Fibroblast of the aortic adventitia (primary cell): ENCODE data around the gene RIOK3. TPM values are rescaled to one million over a fixed set of nuclear protein-coding genes. Genes with fewer than 3 reads are reported as not detected.

Experiments
- DNase-seq: peaks from one replicate; pipeline ENCODE4 v3.0.0-alpha.2; 2010; ENCODE audit warnings: low read depth
- H3K4me3 ChIP-seq: 2 replicates; pipeline ENCODE4 v1.5.1; 2011; ENCODE audit warnings: low read depth, mild to moderate bottlenecking, control low read depth, low read length, moderate library complexity
- total RNA-seq: library from RNA; depleted of rRNA; stranded (reverse); fragments of >200 nt; gene quantifications from 2 replicates; pipeline ENCODE4 v1.2.3, GENCODE V29; 2012; ENCODE audit warnings: low replicate concordance
- TF ChIP-seq, protein P1 (sequence below): IDR thresholded peaks from 2 replicates; pipeline ENCODE4 v1.5.1; 2011; ENCODE audit warnings: mild to moderate bottlenecking, low read length, control low read depth, inconsistent platforms; ENCODE audit not compliant: insufficient read depth

RIOK3 gene
- total RNA-seq, 1 donor = 89.3 TPM

DNA sequence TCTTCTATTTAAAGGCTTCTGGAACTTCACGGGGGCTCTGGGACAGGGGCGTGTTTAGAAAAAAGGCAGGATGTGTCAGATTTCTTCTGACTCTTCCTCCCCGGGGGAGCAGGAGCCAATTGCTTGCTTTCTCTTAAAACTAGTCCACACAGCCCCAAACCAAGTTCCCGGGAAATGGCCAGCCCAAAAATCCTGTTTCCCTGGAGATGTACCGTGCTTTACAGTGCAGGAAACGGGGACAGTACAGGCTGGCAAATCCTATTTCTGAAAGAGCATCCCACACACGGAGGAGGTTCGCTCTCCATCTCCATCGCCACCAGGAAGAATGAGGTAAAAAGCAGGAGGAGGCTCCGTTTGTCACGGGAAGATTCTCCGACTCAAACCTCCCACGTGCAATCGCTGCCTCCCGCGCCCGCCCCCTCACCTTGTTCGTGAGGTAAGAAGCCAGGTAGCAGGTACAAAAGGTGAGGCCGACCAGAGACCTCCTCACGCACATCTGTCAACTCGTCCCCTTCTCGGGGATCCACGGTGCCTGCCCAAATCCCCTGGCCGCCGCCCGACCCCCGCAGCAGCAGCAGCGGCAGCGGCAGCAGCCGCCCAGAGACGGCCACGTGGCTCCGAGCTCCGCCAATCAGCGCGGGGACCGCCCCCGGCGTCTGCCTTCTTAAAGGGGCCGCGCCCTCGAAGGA, 15.6 kb upstream of the RIOK3 start:
- peak; percentile 63 for DNase-seq
- TF ChIP-seq, protein P1, sequence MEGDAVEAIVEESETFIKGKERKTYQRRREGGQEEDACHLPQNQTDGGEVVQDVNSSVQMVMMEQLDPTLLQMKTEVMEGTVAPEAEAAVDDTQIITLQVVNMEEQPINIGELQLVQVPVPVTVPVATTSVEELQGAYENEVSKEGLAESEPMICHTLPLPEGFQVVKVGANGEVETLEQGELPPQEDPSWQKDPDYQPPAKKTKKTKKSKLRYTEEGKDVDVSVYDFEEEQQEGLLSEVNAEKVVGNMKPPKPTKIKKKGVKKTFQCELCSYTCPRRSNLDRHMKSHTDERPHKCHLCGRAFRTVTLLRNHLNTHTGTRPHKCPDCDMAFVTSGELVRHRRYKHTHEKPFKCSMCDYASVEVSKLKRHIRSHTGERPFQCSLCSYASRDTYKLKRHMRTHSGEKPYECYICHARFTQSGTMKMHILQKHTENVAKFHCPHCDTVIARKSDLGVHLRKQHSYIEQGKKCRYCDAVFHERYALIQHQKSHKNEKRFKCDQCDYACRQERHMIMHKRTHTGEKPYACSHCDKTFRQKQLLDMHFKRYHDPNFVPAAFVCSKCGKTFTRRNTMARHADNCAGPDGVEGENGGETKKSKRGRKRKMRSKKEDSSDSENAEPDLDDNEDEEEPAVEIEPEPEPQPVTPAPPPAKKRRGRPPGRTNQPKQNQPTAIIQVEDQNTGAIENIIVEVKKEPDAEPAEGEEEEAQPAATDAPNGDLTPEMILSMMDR = no peak
- peak overlapping the region; percentile 98 for H3K4me3 ChIP-seq

DNA sequence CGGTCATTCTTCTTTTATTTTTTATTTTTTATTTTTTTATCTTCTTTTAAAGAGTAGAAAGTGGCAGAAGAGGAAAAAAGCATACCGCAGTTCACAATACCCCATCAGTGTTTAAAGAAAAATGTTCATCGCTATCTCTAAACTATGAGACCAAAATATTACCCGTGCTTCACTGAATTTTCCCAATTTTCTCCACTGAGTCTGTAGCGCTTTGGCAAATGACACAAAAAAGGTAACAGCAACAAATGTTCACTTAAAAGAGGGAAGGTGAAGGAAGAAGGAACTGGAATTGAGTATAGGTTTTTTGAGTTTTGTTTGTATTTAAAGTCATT, 15.1 kb upstream of the RIOK3 start:
- peak overlapping the region; percentile 59 for H3K4me3 ChIP-seq
- TF ChIP-seq, protein P1 = no peak
- DNase-seq = no peak

DNA sequence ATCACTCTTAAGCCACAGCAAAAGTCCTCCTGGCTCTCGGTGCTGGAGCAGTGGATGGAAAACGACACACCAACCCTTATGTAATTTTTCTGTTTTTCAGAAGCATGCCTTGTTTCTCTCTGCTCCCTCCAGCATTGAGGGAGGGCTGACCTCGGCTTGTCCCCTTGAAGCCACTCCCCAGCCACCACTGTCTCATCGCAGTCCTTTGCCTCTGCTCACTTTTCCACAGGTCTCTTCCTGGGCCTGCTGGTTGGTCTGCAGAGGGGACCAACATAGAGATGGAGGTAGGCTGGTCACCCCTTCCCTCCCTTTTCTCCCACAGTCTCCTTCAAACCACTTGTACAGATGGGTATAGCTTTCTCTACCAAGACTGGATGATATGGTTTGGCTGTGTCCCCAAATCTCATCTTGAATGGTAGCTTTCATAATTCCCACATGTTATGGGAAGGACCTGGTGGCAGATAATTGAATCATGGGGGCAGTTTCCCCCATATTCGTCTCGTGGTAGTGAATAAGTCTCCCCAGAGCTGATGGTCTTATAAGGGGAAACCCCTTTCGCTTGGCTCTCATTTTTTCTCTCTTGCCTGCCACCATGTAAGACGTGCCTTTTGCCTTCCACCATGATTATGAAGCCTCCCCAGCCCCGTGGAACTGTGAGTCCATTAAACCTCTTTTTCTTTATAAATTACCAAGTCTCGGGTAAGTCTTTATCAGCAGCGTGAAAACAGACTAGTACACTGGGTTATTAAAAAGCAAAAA, 14.3 kb upstream of the RIOK3 start:
- TF ChIP-seq, protein P1 = no peak
- no peak overlapping the region for H3K4me3 ChIP-seq

DNA sequence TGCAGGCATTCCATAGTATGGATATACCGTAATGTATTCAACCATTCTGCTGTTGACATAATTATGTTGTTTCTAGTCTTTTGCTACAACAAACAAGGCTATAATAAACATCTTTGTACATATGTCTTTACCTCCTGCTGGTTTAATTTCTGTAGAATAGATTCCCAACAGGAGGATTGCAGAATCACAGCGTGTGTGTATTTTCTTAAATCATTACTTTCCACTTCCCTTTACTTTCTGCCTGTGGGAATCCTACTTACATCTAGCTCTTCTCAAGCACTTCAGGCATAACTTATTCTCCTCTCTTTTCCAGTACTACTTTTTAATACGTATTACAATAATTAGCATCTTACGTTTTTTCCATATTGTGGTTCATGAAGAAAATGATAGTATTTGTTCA, 13.0 kb upstream of the RIOK3 start:
- TF ChIP-seq, protein P1 = no peak
- no peak for DNase-seq
- H3K4me3 ChIP-seq = no peak overlapping the region

More for the DNA sequence above, 14.3 kb upstream of the RIOK3 start:
- DNase-seq = no peak

DNA sequence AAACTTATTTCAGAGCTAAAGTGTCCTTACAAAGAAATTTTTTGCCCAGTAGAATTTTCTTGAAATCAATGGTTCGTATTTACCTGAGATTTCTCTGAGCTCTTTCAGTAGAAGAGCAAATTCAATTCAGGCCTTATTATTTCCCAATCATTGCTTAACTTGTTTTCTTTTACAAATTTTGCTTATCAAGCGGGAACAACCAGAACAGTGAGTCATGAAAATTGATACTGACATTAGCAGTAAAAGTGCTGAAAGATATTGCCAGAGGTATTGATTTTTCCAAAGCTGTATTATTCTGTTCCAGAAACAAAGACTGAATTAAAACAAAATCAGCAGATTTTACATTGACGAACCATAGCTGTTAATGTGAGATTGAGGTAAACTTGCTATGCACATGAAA, 10.1 kb upstream of the RIOK3 start:
- H3K4me3 ChIP-seq = no peak overlapping the region
- DNase-seq = no peak
- TF ChIP-seq, protein P1 = no peak

DNA sequence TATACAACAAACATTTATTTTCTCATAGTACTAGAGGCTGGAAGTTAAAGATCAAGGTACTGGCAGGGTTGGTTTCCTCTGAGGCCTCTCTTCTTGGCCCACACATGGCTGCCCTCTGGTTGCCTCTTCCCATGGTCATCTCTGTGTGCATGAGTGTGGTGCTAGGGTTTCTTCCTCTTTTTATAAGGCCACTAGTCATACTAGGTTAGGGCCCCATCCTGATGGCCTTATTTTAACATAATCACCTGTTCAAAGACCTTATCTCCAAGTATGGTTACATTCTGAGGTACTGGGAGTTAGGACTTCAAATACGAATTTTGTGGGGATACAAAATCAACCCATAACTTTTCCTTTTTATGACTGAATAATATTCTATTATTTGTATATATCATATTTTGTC, 4.8 kb upstream of the RIOK3 start:
- TF ChIP-seq, protein P1 = no peak
- no peak overlapping the region for H3K4me3 ChIP-seq
- DNase-seq = no peak
